Iris pigment epithelial cell (primary cell): Measurements from ENCODE around the gene ZDHHC24.

ENCODE experiments used
- DNase-seq: peaks from one replicate; pipeline ENCODE4 v3.0.0-alpha.2; 2011; ENCODE audit warnings: low read depth

ZDHHC24 gene

DNA sequence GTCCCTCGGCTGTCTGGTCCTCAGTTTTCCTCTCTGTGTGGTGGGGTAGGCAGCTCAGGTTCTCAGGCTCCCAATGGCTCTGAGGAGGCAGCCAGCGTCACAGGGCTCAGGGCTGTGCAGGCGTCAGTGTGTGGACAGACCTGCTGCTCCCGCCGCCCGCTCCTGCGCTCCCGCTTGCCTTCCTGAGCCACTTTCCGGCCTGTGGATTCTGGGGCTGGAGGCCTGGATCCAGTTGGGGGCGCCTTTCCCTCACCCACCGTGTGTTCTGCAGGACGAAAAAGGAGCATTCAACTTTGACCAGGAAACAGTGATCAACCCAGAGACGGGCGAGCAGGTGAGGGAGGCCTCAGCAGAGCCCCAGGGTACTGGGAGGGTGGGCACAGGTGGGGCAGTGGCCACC lies 50.9 kb downstream of the ZDHHC24 start:
- DNase-seq, result no peak

DNA sequence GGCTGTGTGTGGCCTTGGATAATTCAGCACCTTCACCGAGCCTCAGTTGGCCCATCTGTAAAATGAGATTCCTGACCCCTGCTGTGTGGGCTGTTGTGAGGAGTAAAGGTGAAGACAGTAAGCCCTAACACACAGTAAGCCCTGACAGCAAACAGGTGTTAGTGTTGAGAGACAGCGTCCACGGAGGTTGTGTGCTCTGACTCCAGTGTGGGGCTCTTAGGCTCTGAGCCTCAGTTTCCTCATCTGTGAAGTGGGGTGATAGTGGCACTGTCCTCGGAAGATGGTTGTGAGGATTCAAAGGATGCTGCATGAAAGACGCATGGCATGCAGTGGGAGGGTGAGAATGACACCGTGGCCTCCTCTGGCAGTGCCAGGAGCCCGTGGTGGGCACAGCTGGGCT lies 51.4 kb downstream of the ZDHHC24 start:
- no peak for DNase-seq

DNA sequence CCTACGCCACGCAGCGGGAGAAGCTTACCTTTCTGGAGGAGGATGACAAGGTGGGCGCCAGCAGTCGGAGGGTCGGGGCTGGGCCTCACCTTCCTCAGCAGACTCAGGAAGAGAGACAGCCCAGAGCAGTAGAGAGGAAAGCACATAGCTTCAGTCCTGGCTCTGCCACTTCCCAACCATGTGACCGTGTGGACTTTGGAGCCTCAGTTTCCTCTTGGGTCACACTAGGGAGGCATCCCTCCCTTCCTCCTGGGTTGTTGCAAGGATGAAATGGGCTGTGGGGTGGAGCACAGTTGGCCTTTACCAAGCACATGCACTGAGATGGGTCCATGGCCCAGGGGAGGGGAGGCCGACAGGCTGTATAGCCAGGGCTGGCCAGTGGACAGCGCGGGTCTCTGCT lies 52.7 kb downstream of the ZDHHC24 start:
- DNase-seq, result no peak

DNA sequence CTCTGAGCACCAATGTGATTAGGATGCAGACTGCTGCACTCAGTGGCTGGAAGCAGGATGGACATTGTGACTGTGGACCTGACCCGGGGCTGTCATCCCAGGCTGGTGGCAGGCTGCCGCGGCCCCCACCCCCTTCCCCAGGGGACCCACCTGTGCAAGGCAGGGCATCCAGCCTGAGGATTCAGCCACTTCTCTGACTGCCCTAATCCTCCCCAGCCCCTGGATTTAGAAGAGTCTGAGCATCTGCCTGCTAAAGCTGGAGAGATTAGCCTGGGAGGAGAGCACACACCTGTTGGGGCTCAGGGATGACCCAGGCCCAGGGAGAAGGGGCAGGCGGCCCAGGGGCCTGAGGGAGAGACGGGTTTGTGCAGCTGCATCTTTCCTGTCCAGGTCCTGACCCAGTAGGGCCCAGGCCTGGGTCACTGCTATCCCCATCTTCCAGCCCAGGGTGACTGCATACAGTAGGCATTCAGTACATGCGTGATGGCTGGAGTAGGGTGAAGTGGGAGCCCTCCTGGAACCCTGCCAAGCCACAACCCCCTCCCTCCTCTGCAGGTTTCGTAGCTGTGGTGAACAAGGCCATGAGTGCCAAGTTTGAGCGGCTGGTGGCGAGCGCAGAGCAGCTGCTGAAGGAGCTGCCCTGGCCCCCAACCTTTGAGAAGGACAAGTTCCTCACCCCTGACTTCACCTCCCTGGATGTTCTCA lies 53.5 kb downstream of the ZDHHC24 start:
- DNase-seq, result peak; percentile 40

DNA sequence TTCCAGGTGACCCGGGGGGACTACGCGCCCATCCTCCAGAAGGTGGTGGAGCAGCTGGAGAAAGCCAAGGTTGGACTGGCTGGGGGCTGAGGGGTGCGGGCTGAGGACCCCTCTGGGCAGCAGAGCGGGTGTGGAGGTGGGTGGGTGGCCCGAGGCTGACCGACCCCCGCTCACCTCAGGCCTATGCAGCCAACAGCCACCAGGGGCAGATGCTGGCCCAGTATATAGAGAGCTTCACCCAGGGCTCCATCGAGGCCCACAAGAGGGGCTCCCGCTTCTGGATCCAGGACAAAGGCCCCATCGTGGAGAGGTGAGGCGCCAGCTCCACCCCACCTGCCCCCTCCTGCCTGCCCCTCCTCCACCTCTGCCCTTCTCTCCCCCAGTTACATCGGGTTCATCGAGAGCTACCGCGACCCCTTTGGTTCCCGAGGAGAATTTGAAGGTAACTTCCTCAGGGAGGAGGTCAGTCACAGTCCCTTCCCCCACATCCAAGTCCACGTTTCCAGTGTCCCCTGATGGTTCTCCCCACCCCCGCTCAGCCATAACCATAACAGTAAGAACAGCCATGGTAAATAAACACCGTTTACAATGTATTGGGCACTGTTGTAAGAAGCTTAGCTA lies 54.4 kb downstream of the ZDHHC24 start:
- DNase-seq, result no peak

DNA sequence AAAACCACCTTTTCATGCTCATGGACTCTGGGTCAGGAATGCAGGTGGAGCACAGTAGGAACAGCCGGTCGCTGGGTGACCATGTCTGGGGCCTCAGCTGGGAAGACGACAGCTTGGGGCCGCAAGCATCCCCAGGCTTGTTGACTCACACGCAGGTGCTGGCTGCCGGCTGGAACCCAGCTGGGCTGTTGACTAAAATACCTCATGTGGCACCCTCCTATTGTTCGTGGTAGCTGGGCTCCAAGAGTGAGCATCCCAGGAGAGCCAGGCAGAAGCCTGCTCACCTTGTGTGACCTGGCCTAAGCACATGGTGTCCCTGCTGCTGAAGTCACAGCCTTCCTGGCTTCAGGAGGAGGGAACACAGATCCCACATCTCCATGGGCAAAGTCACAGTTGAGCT lies 56.2 kb downstream of the ZDHHC24 start:
- DNase-seq, result no peak

DNA sequence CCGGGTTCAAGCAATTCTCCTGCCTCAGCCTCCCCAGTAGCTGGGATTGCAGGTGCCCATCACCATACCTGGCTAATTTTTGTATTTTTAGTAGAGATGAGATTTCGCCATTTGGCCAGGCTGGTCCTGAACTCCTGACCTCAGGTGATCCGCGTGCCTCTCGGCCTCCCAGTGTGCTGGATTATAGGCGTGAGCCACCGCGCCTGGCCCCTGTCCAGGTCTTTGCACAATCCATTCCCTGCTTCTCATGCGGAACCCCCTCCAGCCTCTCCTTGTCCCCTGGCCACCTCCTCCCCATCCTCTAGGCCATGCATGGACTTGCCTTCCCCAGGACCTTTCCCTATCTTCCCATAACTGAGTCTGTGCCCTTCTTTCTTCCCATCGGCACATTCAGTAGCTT lies 56.9 kb downstream of the ZDHHC24 start:
- DNase-seq, result no peak

DNA sequence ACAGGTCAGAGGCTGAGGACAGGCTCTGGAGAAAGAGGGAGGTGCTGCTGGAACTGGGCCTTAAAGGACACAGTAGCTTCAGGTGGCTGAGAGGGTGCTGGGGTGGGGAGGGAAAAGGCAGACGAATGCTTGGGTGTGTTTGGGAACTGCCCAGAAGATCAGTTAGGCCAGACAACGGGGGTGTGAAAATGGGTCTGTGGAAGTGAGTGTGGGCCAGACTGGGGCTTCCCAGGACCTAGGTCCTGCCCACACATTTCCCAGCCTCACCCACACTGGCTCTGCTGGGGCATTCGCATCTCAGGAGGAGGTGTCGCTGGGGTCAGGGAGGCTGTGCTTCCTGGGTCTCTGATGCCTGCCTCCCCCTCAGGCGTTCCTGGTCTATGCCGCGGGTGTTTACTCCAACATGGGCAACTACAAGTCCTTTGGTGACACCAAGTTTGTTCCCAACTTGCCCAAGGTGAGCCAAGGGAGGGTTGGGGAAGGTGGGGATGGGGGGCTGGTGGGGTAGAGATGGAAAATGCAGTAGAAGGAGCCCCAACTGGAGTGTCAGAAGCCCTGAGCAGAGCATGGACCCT lies 61.0 kb downstream of the ZDHHC24 start:
- DNase-seq, result no peak

DNA sequence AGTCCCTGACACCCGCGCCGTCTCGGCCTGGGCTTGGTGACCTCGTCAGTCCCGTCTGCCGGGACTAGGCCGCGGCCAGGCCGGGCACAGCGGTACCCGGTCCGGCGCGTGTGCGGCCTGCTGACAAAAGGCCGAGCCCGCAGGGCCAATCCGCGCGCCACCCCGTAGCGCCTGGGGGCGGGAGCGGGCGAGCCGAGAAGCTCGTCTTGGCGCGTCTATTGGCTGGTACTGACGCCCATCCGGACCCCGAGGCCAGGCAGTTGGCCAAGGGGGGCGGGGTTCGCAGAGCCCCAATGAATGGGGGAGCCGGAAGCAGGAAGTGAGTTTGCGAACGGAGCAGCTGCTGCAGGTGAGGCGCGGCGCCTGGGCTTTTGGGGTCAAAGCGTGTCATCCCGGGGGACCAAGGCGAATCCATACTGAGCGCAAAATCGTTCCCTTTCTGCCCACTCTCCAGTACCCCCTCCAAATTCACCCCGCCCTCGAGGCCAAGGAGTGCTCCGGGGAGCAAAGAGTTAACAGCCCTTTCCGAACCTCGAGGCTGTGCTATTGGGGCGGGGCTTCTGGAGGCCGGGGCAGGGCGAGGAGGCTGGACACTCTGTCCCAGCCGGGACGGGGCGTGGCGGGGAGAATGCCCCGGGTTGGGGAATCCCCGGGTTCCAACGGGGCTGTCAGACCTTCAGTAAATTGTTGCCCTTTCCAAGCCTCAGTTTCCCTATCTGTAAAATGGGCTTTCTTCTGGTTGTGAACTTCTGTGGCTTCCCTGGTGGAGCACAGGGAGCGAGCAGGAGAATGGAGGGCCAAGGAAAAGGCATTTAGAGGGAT lies 65.5 kb downstream of the ZDHHC24 start, which contains the start of gene DPP3:
TSS of gene DPP3 (plus strand) at position 318 of the 822 bp plus-strand sequence. CDS start 1,767 bp downstream, outside the sequence.
- DNase-seq, result peak; percentile 97

DNA sequence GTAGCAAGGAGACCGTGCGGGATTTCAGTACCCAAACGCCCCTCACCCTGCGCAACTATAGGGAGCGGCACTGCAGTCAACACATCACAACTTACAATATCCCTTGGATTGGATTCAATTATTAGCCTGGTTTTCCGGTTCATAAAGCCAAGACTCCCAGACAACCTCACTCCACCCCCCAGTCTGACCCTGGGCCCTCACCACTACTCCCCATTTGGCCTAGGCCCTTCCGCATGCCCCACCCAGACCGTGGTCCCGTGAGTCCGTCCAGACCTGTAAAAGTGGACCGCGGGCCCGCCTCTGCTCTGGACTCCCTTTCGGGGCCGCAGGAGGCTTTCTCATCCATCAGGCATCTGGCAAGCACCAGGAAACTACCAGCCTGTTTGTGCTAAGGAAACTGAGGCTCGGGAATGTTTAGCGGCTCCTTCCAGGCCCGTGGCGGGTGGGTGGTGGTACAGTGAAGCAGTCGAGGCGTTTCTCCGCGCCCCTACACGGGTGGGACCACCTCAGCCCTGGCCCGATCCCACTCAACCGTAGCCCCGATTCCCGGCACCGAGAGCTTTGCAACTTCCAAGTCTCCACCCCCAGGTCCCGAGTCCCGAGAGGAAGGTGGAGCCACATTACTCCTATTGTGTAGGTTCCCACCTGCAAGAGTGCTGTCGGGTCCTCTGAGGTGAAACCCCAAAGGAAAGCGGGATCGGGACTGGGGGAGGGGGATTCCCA lies 66.3 kb downstream of the ZDHHC24 start:
- peak; percentile 49 for DNase-seq

DNA sequence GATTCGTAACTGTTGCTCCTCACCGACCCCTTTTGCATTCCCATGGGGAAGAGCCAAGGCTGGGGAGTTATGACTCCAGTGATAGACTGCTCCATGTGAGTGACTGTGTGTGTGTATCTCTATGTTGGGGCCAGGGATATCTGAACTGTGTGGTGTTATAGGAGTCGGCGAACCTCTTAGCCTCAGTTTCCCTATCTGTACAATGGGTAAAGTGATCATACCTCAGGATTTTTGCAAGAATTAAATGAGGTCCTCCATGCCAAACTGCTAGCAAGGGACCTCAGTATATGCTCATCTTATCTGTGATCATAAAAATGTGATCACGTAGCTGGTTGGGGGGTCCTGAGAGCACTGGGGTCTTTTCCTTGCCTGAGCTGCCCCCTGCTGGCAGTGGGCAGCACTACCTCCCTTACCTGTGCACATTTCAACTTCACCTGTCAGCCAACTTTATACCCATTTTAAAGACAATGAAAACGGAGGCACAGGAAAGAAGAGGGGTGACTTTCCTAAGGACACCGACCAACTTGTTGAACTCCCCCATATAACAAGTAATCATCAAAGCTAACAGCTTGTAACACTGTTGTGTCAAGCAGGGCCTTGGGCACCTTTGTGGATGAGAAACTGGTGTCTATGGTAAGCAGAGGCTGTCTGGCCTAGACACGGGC lies 67.0 kb downstream of the ZDHHC24 start:
- DNase-seq, result no peak

DNA sequence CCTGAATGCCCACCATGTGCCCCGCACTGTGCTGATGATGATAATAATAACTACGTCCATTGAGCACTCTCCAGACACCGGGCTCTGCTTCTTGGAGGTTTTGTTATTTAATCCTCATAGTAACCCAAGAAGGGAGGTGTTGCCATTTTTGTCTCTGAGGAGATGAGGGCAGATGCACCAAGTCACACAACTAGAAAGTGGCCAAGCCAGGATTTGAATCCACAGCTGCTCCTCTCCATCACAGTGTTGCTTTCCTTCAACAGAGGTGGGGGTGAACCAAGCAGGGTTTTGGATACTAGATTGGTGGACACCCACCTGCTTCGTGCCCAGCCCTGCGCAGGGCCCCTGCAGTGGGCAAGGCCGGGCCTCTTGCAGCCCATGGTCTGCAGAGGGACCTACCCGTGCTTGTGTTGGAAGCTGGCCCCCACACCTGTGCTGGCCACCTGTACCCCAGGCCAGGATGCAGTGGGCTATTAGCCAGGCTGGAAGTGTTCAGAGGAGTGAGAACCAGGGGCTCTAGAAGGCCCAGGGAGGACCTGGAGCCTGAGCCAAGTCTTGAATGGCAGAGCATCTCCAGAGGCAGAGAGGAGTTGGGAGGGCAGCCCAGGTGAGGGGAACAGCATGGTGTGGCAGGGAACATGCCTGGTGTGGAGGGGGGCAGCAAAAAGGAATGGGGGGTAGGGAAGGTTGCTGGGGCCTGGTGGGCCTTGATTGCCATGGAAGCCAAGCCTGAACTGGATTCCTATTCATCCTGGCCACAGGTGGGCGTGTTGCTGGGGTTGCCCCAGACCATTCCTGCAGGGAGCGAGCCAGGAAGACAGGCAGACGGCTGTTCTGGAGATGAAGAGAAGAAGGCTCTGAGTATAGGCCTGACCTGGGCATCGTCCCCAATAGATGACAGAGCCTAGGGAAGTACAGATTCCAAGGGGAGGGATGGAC lies 68.3 kb downstream of the ZDHHC24 start:
- DNase-seq, result no peak

DNA sequence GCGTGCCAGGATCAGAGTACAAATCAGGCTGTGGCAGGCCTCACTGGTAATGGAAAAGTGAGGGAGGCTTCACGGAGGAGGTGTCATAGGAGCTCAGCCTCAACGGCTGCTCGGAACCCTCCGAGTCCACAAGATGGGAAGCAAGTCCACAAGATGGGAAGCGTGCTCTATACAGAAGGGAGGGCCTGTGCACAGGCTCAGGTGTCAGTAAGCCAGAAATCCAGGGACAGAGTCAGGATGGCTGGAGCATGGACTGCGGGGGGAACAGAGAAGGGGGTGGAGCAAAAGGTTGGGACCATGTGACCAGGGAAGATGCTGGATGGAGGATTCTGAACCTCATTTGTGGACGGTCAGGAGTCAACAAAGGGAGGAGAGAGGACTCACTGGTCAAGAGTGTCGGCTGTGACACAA lies 69.0 kb downstream of the ZDHHC24 start:
- no peak for DNase-seq

DNA sequence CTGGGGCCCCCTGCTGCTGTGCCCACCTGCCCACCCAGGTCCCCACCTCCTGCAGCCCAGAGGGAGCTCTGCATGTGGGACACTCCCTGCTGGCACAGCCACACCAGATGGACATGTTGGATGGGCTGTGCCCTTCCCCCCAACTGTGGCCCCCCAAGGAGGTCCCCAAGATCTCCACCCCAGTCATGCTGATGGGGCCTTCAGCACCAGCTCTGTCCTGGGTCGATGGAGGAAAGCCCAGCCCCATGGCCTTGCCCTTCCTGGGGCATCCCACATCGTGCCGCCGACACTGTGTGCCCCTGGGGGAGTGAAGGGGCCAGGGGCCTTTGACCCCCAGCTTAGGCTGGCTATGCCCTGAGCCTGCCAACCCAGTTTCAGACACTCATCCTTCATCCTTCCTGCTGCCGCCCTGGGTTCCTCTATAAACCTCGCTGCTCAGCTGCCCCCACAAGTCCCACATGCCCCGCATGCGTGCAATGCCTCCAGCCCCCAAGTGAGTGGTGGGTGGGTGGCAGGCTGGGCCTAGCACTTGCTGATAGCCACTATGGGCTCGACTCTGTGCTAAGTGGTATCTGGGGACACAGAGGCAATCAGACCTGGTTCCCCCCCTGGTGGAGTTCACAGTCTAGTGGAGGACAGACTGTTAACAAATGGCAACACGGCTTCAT lies 69.5 kb downstream of the ZDHHC24 start:
- no peak for DNase-seq

DNA sequence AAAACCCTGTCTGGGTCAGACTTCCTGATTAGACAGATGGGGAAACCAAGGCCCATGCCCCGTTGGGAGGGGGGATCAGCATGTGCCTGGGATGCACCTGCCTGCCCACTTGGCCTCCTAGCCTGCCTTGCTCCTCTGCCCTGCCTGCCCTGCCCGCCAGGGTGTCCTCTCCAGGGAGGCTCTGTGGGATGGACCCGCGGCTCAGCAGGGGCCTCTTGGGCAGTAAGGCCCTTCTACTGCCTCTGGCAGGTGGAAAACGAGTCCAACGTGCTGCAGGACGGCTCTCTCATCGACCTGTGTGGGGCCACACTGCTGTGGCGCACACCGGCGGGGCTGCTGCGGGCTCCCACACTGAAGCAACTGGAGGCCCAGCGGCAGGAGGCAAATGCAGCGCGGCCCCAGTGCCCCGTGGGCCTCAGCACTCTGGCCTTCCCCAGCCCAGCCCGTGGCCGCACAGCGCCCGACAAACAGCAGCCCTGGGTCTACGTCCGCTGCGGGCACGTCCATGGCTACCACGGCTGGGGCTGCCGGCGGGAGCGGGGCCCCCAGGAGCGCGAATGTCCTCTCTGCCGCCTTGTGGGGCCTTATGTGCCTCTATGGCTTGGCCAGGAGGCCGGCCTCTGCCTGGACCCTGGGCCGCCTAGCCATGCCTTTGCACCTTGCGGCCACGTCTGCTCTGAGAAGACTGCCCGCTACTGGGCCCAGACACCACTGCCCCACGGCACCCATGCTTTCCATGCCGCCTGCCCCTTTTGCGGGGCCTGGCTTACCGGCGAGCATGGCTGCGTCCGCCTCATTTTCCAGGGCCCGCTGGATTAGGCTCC lies 70.3 kb downstream of the ZDHHC24 start:
- DNase-seq, result no peak

DNA sequence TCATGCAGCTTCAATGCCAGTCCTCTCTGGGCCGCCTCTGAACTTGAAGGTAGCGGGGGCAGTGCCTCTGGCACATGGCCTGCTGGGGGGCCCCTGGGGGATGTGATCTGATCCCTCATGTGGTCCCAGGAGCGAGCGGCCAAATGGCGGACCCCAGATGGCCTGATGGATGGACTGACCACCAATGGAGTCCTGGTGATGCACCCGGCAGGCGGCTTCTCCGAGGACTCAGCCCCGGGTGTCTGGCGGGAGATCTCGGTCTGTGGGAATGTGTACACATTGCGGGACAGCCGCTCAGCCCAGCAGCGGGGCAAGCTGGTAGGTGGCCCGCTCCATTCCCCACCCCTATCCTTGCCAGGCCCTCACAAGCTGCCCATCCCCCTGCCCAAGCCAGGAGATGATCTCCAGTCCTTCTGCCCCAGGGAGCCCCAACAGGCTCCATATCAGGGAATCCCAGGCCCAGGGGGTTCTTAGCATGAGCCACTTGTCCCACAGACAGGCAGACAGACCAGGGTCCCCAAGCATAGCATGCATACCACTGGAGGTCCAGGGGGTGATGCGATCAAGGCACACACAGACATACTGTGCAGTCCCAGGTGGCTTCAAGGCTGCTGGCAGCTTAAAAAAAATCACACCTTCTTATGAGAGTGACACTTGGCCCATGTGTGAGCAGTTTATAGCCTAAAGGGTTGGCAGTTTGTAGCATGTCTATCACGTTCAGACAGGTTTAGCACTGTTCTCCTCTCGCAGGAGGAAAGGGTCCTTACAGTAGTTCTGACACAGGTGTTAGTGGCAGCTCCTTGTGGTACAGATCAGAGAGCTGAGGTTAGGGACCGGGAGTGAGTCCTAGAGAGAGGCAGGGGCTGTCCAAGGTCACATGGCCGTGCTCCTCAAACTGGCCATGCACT lies 72.0 kb downstream of the ZDHHC24 start:
- DNase-seq, result no peak

DNA sequence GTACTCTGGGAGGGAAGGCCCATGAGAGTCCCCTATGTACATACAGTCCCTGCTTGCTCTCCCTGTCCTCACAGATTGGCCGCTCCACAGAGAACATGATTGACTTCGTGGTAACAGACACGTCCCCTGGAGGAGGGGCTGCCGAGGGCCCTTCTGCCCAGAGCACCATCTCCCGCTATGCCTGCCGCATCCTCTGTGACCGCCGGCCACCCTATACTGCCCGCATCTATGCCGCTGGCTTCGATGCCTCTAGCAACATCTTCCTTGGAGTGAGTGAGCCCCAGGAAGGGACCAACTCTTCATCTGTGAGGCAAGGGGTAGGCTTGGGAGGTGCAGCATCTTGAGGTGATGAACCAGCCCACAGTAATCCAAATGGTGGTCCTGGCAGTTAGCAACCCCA lies 72.7 kb downstream of the ZDHHC24 start:
- DNase-seq, result no peak

DNA sequence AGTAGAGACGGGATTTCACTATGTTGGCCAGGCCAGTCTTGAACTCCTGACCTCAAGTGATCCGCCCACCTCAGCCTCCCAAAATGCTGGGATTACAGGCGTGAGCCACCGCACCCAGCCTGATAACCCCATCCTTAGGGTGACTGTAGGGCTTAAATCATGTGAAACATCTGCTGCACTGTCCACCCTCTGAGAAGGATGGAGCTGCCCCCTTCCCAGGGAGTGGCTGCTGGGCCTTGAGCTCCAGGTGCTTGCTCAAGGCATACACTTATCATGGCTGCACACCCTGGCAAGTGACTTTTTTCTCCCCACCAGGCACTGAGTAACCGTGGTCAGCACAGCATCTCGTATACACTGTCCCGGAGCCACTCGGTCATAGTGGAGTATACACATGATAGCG lies 73.8 kb downstream of the ZDHHC24 start:
- DNase-seq, result no peak
